Suppressor macrophage treated with lipopolysaccharide for 4 hours (primary cell): ENCODE data around the gene C1QL2.

ENCODE experiments used
- DNase-seq: peaks from one replicate; pipeline ENCODE4 v3.0.0-alpha.2; 2020

C1QL2 gene

GRCh38 chr2:119136093-119136492, 22.5 kb downstream of the C1QL2 start:
- no peak for DNase-seq

GRCh38 chr2:119134775-119135174, 23.8 kb downstream of the C1QL2 start:
- no peak for DNase-seq

GRCh38 chr2:119126650-119127049, 31.9 kb downstream of the C1QL2 start:
- peak; percentile 46 for DNase-seq

GRCh38 chr2:119123389-119123788, 35.2 kb downstream of the C1QL2 start:
- DNase-seq = no peak

- no peak for DNase-seq
Measured at GRCh38 chr2:119122663-119123062, 35.9 kb downstream of the C1QL2 start.

GRCh38 chr2:119119999-119120756, 38.4 kb downstream of the C1QL2 start:
- no peak for DNase-seq

GRCh38 chr2:119119076-119119785, 39.3 kb downstream of the C1QL2 start:
- no peak for DNase-seq

- DNase-seq = no peak
Measured at GRCh38 chr2:119117891-119118882, 40.4 kb downstream of the C1QL2 start.

- DNase-seq = no peak
Measured at GRCh38 chr2:119117408-119117807, 41.1 kb downstream of the C1QL2 start.

- no peak for DNase-seq
Measured at GRCh38 chr2:119116411-119117295, 41.9 kb downstream of the C1QL2 start.

GRCh38 chr2:119114266-119114665, 44.3 kb downstream of the C1QL2 start:
- no peak for DNase-seq

GRCh38 chr2:119113489-119113770, 45.1 kb downstream of the C1QL2 start:
- DNase-seq = no peak

GRCh38 chr2:119112770-119113488, 45.6 kb downstream of the C1QL2 start:
- no peak for DNase-seq

GRCh38 chr2:119112230-119112629, 46.3 kb downstream of the C1QL2 start:
- DNase-seq = no peak

- peak; percentile 5 for DNase-seq
Measured at GRCh38 chr2:119111115-119111975, 47.2 kb downstream of the C1QL2 start.

GRCh38 chr2:119109866-119110265, 48.7 kb downstream of the C1QL2 start:
- no peak for DNase-seq

- no peak for DNase-seq
Measured at GRCh38 chr2:119108186-119108585, 50.4 kb downstream of the C1QL2 start.

- peak; percentile 48 for DNase-seq
Measured at GRCh38 chr2:119106301-119106897, 52.2 kb downstream of the C1QL2 start.
